ENCODE data around the gene MINDY4.

DNA sequence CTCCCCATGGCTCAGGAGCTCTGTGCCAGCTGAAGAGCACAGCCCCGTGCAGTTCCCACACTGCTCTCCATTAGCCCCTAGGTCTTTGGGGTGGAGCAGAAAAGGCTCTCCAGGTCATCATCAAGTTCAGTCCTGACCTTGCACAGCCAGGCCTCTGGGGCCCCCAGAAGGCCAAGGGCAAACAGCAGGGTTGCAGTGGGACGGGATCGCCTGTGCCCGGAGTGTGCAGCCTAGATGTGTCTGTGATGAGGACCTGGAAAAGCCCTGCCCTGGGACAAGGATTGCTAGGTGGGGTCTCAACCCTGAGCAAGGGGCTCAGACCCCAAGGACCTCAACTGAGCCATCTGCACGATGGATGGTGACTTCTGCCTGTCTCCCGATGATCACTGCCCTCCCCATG, 18.7 kb upstream of the MINDY4 start:
- TF ChIP-seq FOXM1 (IDR thresholded peaks at IDR 0.05; ENCODE audit: borderline replicate concordance, low read depth) (no peak), CEBPB (IDR thresholded peaks at IDR 0.05) (no peak), ZBTB7A (IDR thresholded peaks at IDR 0.05; ENCODE audit: low read depth) (no peak), RAD21 (IDR thresholded peaks at IDR 0.05; ENCODE audit: low read depth) (no peak), EP300 (IDR thresholded peaks at IDR 0.05; ENCODE audit: borderline replicate concordance) (no peak)
- TF ChIP-seq, protein P1, sequence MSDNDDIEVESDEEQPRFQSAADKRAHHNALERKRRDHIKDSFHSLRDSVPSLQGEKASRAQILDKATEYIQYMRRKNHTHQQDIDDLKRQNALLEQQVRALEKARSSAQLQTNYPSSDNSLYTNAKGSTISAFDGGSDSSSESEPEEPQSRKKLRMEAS (IDR thresholded peaks at IDR 0.05), result no peak
